HG02623 (cell line): Measurements from ENCODE around the gene TM9SF4.

Source experiments
- ATAC-seq: cut with Tn5 transposase; IDR thresholded peaks from one replicate; pipeline ENCODE4 v1.9.1; 2021; ENCODE audit warnings: moderate library complexity; ENCODE audit not compliant: unreplicated experiment

The TM9SF4 gene

GRCh38 chr20:32206760-32207625, 97.5 kb downstream of the TM9SF4 start:
- peak; percentile 6 for ATAC-seq

GRCh38 chr20:32207626-32208498, 98.3 kb downstream of the TM9SF4 start, which contains the start of the genes PLAGL2 and POFUT1:
TSS of gene PLAGL2 (minus strand) at chr20:32207743. CDS start at chr20:32202178, 5,565 bp downstream.
TSS of gene POFUT1 (plus strand) at chr20:32207880. CDS start at chr20:32207942, 62 bp downstream.
- peak; percentile 90 for ATAC-seq

- ATAC-seq: no peak
Observed at GRCh38 chr20:32208499-32209154, 99.1 kb downstream of the TM9SF4 start.

GRCh38 chr20:32209850-32210605, 100.5 kb downstream of the TM9SF4 start:
- no peak for ATAC-seq

GRCh38 chr20:32213870-32214269, 104.4 kb downstream of the TM9SF4 start:
- no peak for ATAC-seq

GRCh38 chr20:32215147-32215546, 105.6 kb downstream of the TM9SF4 start:
- no peak for ATAC-seq

- no peak for ATAC-seq
Observed at GRCh38 chr20:32215729-32216128, 106.2 kb downstream of the TM9SF4 start.

GRCh38 chr20:32216179-32217142, 106.9 kb downstream of the TM9SF4 start:
- no peak for ATAC-seq
